ENCODE measurements around the gene ATXN3L.

Gene ATXN3L

DNA sequence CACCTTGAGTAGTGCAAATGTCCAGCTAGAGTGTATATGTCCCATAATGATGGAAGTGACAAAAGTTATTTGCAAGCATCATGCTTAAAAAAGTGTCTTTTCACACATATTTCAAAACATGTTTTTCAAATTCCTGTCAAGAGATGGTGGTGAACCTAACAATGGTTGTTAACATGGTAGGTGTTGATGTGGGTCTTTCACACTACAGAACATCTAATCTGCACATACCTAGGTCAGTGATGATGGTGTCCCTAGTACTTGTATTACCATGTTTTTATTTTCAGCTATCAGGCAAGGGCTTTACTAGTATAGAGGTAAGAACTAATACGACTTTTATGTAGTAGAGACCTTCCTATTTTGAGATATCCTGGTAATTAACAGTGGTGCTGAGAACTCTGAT is 3.4 kb upstream of the ATXN3L start (continued):
- TF ChIP-seq ZNF280D (tag by site-specific recombination; IDR thresholded peaks at IDR 0.05) (no peak), ZNF701 (tag by site-specific recombination; IDR thresholded peaks at IDR 0.05) (no peak), ZSCAN30 (tag by site-specific recombination; IDR thresholded peaks at IDR 0.05) (no peak), ZNF248 (tag by site-specific recombination; IDR thresholded peaks at IDR 0.05) (no peak)

DNA sequence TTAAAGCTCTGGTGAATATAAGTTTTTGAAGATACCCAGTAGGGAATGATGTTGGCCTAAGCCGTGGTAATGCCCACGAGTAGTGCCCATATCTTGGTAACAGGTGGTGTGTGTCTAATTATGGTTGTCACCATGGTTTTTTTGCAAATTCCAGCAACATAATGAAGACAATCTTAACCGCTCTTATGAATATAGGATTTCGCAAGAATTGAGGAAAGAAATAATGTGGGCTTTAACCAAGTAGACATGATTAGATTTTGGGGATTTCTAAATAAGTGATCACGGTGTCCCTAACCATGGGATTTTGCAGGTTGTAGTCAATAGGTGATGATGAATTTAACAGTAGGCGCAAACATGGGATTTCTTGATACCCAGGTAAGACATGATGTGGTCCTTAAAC is 2.5 kb downstream of the ATXN3L start:
- POLR2A ChIA-PET, result no interaction called here
- no peak for TF ChIP-seq WT1 (tag by site-specific recombination; IDR thresholded peaks at IDR 0.05)
- TF ChIP-seq RBAK (tag by site-specific recombination; IDR thresholded peaks at IDR 0.05), result no peak
- TF ChIP-seq, protein P1, sequence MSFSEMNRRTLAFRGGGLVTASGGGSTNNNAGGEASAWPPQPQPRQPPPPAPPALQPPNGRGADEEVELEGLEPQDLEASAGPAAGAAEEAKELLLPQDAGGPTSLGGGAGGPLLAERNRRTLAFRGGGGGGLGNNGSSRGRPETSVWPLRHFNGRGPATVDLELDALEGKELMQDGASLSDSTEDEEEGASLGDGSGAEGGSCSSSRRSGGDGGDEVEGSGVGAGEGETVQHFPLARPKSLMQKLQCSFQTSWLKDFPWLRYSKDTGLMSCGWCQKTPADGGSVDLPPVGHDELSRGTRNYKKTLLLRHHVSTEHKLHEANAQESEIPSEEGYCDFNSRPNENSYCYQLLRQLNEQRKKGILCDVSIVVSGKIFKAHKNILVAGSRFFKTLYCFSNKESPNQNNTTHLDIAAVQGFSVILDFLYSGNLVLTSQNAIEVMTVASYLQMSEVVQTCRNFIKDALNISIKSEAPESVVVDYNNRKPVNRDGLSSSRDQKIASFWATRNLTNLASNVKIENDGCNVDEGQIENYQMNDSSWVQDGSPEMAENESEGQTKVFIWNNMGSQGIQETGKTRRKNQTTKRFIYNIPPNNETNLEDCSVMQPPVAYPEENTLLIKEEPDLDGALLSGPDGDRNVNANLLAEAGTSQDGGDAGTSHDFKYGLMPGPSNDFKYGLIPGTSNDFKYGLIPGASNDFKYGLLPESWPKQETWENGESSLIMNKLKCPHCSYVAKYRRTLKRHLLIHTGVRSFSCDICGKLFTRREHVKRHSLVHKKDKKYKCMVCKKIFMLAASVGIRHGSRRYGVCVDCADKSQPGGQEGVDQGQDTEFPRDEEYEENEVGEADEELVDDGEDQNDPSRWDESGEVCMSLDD (tag by site-specific recombination; IDR thresholded peaks at IDR 0.05), result no peak
- TF ChIP-seq ZSCAN16 (tag by site-specific recombination; IDR thresholded peaks at IDR 0.05), result no peak
- TF ChIP-seq ZNF677 (tag by site-specific recombination; IDR thresholded peaks at IDR 0.05), result no peak
- TF ChIP-seq ZNF785 (tag by site-specific recombination; IDR thresholded peaks at IDR 0.05), result no peak
- no peak for TF ChIP-seq ZNF202 (tag by site-specific recombination; IDR thresholded peaks at IDR 0.05; ENCODE audit: borderline replicate concordance)
- TF ChIP-seq ZNF24 (tag by site-specific recombination; IDR thresholded peaks at IDR 0.05), result no peak
- TF ChIP-seq, protein P2, sequence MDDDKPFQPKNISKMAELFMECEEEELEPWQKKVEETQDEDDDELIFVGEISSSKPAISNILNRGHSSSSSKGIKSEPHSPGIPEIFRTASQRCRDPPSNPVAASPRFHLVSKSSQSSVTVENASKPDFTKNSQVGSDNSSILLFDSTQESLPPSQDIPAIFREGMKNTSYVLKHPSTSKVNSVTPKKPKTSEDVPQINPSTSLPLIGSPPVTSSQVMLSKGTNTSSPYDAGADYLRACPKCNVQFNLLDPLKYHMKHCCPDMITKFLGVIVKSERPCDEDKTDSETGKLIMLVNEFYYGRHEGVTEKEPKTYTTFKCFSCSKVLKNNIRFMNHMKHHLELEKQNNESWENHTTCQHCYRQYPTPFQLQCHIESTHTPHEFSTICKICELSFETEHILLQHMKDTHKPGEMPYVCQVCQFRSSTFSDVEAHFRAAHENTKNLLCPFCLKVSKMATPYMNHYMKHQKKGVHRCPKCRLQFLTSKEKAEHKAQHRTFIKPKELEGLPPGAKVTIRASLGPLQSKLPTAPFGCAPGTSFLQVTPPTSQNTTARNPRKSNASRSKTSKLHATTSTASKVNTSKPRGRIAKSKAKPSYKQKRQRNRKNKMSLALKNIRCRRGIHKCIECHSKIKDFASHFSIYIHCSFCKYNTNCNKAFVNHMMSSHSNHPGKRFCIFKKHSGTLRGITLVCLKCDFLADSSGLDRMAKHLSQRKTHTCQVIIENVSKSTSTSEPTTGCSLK (tag by site-specific recombination; IDR thresholded peaks at IDR 0.05), result no peak
- TF ChIP-seq, protein P3, sequence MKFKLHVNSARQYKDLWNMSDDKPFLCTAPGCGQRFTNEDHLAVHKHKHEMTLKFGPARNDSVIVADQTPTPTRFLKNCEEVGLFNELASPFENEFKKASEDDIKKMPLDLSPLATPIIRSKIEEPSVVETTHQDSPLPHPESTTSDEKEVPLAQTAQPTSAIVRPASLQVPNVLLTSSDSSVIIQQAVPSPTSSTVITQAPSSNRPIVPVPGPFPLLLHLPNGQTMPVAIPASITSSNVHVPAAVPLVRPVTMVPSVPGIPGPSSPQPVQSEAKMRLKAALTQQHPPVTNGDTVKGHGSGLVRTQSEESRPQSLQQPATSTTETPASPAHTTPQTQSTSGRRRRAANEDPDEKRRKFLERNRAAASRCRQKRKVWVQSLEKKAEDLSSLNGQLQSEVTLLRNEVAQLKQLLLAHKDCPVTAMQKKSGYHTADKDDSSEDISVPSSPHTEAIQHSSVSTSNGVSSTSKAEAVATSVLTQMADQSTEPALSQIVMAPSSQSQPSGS (tag by site-specific recombination; IDR thresholded peaks at IDR 0.05; ENCODE audit: low read depth), result no peak
- TF ChIP-seq ZIC2 (tag by site-specific recombination; IDR thresholded peaks at IDR 0.05), result no peak
- no peak for TF ChIP-seq YY2 (tag by site-specific recombination; IDR thresholded peaks at IDR 0.05)
- TF ChIP-seq ZNF132 (tag by site-specific recombination; IDR thresholded peaks at IDR 0.05; ENCODE audit: borderline replicate concordance), result no peak
- TF ChIP-seq ZNF76 (tag by site-specific recombination; IDR thresholded peaks at IDR 0.05; ENCODE audit: borderline replicate concordance, low read depth), result no peak
- TF ChIP-seq ZNF155 (tag by site-specific recombination; IDR thresholded peaks at IDR 0.05), result no peak
- TF ChIP-seq ZBTB11 (tag by site-specific recombination; conservative IDR thresholded peaks at IDR 0.05; ENCODE audit: low read depth), result no peak
- no peak for TF ChIP-seq ZNF768 (tag by site-specific recombination; IDR thresholded peaks at IDR 0.05)
- no peak for TF ChIP-seq TRIM28 (IDR thresholded peaks at IDR 0.05; ENCODE audit: borderline replicate concordance, low read length)
- no peak overlapping the region for H3K27ac ChIP-seq (ENCODE audit: extremely low read depth, low read depth, low read length)
- H3K4me1 ChIP-seq (ENCODE audit: control insufficient read depth, insufficient read depth, low read length), result no peaks in the 10 kb centered on the region
- CTCF ChIA-PET, result interaction anchor here (0.7 kb wide), 1 partner anchor 217 kb away, joined by 3 read pairs; no protein-coding TSS in a partner anchor
- H3K9me3 ChIP-seq (ENCODE audit: control insufficient read depth, insufficient read depth, low read depth, low read length), result no peaks in the 10 kb centered on the region
- H3K36me3 ChIP-seq (ENCODE audit: control insufficient read depth in 2 of 2, insufficient read depth in 1 of 2, low read length in 2 of 2), result no peaks in the 10 kb centered on the region
- H3K4me3 ChIP-seq (ENCODE audit: low read depth, low read length), result no peak overlapping the region

Data from HEK293 (cell line).